C4-2B (cell line): ENCODE results near the gene YPEL1.

Experiments used
- CTCF ChIP-seq: fragments of 450-650 bp; conservative IDR thresholded peaks from 2 replicates; pipeline ENCODE4 v1.5.1; 2017; ENCODE audit warnings: mild to moderate bottlenecking
- ZFX ChIP-seq: fragments of 450-650 bp; IDR thresholded peaks from 2 replicates; pipeline ENCODE4 v1.6.1; 2017

DNA sequence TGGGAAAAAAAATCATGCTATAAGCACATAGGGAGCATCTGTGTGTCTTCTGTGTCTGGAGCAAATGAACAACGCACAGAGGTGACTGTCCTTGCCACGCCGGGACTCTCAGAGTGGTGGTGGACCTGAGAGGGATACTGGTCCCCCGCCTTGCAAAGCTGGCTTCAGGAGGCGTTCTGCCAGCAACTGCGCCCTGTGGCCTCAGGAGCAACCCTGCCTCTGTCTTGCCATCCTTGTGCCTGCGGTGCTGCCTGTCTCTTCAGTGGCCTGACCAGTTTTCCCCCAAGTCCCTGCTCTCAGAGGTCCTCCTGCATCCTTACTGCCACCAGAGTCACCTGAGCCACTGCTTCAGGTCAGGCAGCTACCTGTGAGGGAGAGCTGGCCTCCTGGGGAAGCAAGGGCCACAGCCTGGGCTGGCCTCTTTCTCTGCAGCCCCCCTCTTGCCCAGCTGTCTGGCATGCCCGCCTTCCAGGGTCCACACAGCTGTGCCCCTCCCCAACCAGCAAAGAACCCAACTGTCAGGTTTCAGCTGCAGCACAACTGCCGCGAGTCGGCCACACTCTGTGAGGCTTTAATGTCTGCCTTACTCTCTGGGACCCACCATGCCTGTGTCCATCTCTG is 30.4 kb upstream of the YPEL1 start:
- TF ChIP-seq CTCF (no peak), ZFX (no peak)
